Measurements from ENCODE around the gene CSNK1G1.
"Not testable (repeated sequence)": the region's sequence is repeated elsewhere in the genome, so short reads cannot be mapped to it uniquely, and the experiment has no call there.

The CSNK1G1 gene

GRCh38 chr15:64355944-64356709 is at the start of gene CSNK1G1:
TSS of gene CSNK1G1 (minus strand) at chr15:64356173. CDS start at chr15:64300499, 55,674 bp downstream.
- peak; percentile 95 for DNase-seq (ENCODE audit: low read depth)
- in situ Hi-C loops (cut with HindIII; ENCODE audit: low sequenced_read_pairs), result loop anchor here (25.0 kb wide), 1 partner anchor 144 kb away; no protein-coding TSS in a partner anchor
- H3K4me3 ChIP-seq (ENCODE audit: low read depth, low read length), result peak within 1 kb of the TSS; percentile 95
- peak; percentile 38 for TF ChIP-seq CTCF (IDR thresholded peaks at IDR 0.05; ENCODE audit: low read depth, low read length, missing control alignments)

GRCh38 chr15:64400583-64400982 is 44.6 kb upstream of the CSNK1G1 start:
- H3K4me3 ChIP-seq (ENCODE audit: low read depth, low read length), result no peak overlapping the region
- in situ Hi-C loops (cut with HindIII; ENCODE audit: low sequenced_read_pairs), result no loop called here
- DNase-seq (ENCODE audit: low read depth), result no peak
- no peak for TF ChIP-seq CTCF (IDR thresholded peaks at IDR 0.05; ENCODE audit: low read depth, low read length, missing control alignments)

GRCh38 chr15:64398575-64398974 is 42.6 kb upstream of the CSNK1G1 start:
- no peak overlapping the region for H3K4me3 ChIP-seq (ENCODE audit: low read depth, low read length)
- in situ Hi-C loops (cut with HindIII; ENCODE audit: low sequenced_read_pairs), result no loop called here
- DNase-seq (ENCODE audit: low read depth), result no peak
- no peak for TF ChIP-seq CTCF (IDR thresholded peaks at IDR 0.05; ENCODE audit: low read depth, low read length, missing control alignments)

GRCh38 chr15:64396789-64397188 is 40.8 kb upstream of the CSNK1G1 start:
- in situ Hi-C loops (cut with HindIII; ENCODE audit: low sequenced_read_pairs), result no loop called here
- no peak for DNase-seq (ENCODE audit: low read depth)
- no peak overlapping the region for H3K4me3 ChIP-seq (ENCODE audit: low read depth, low read length)
- no peak for TF ChIP-seq CTCF (IDR thresholded peaks at IDR 0.05; ENCODE audit: low read depth, low read length, missing control alignments)

GRCh38 chr15:64392471-64392870 is 36.5 kb upstream of the CSNK1G1 start:
- DNase-seq (ENCODE audit: low read depth); H3K4me3 ChIP-seq (ENCODE audit: low read depth, low read length); in situ Hi-C loops (cut with HindIII; ENCODE audit: low sequenced_read_pairs): not testable (repeated sequence)

- in situ Hi-C loops (cut with HindIII; ENCODE audit: low sequenced_read_pairs), result no loop called here
- no peak for TF ChIP-seq CTCF (IDR thresholded peaks at IDR 0.05; ENCODE audit: low read depth, low read length, missing control alignments)
- no peak for DNase-seq (ENCODE audit: low read depth)
Observed at GRCh38 chr15:64389036-64389435, 33.1 kb upstream of the CSNK1G1 start.

GRCh38 chr15:64387562-64388168 is 31.7 kb upstream of the CSNK1G1 start, which contains the start of gene TRIP4:
TSS of gene TRIP4 (plus strand) at chr15:64387836. CDS start at chr15:64387864, 28 bp downstream.
- DNase-seq (ENCODE audit: low read depth), result peak; percentile 93
- TF ChIP-seq CTCF (IDR thresholded peaks at IDR 0.05; ENCODE audit: low read depth, low read length, missing control alignments), result no peak
- peak within 1 kb of the TSS; percentile 81 for H3K4me3 ChIP-seq (ENCODE audit: low read depth, low read length)
- in situ Hi-C loops (cut with HindIII; ENCODE audit: low sequenced_read_pairs), result no loop called here

More at GRCh38 chr15:64389036-64389435, 33.1 kb upstream of the CSNK1G1 start:
- no peak overlapping the region for H3K4me3 ChIP-seq (ENCODE audit: low read depth, low read length)

Measured in astrocyte of the cerebellum (primary cell).